ENCODE results near the gene GBP1. TPM values are rescaled to one million over a fixed set of nuclear protein-coding genes. Genes with fewer than 3 reads are reported as not detected.

GBP1 gene
- total and polyA plus RNA-seq, 2 of the 8 experiments (the other 6 are each of a cell fraction or from before 2014, with no cell fraction given) = not detected

GRCh38 chr1:89037186-89037585 lies 27.8 kb downstream of the GBP1 start:
- Histone ChIP-seq H4K20me1 (replicated peaks in 1 of 2; ENCODE audit: control insufficient read depth in 1 of 2, insufficient read depth in 2 of 2, low read length in 2 of 2) (no peaks in the 10 kb centered on the region), H3K56ac (replicated peaks; ENCODE audit: insufficient read length, low read depth, low read length) (no peak overlapping the region), H2BK120ac (replicated peaks; ENCODE audit: low read depth, low read length) (no peak overlapping the region), H3K23ac (ENCODE audit: insufficient read length) (no peak overlapping the region), H3K4me3 (ENCODE audit: extremely low read depth in 1 of 4, insufficient read depth in 2 of 4, low read depth in 3 of 4, low read length in 4 of 4) (no peak overlapping the region), H4K8ac (ENCODE audit: extremely low read depth, insufficient read depth, low read length) (no peak overlapping the region), H3K79me1 (ENCODE audit: low read depth, low read length) (no peaks in the 10 kb centered on the region), H3K14ac (ENCODE audit: insufficient read length) (no peak overlapping the region), H3K9me3 (ENCODE audit: insufficient read depth in 2 of 2, low read depth in 1 of 2, low read length in 1 of 2) (peaks cover 7 to 10% of the 10 kb centered on the region in 2 experiments; a peak in 3 of 4 replicates), H2AFZ (ENCODE audit: low read length) (no peak overlapping the region), H3K36me3 (ENCODE audit: control insufficient read depth in 2 of 4, insufficient read depth in 4 of 4, low read length in 3 of 4) (no peaks in the 10 kb centered on the region), H3K27ac (ENCODE audit: low read depth, low read length) (no peak overlapping the region), H3K27me3 (replicated peaks in 1 of 4; ENCODE audit: control insufficient read depth in 3 of 4, extremely low read depth in 1 of 4, insufficient read depth in 3 of 4, low read length in 3 of 4) (no peaks in the 10 kb centered on the region), H2BK15ac (ENCODE audit: low read length) (no peak overlapping the region), H2AK5ac (ENCODE audit: low read depth, low read length) (no peak overlapping the region), H3K4ac (replicated peaks; ENCODE audit: insufficient read length, low read depth, low read length) (no peak overlapping the region), H2BK12ac (ENCODE audit: low read depth, low read length) (no peak overlapping the region), H2BK20ac (ENCODE audit: low read length) (no peak overlapping the region), H3K23me2 (ENCODE audit: low read depth, low read length) (0 out of 2 replicates have a peak, but pooled peaks cover 3% of the 10 kb centered on the region), H3K4me1 (replicated peaks in 1 of 4; ENCODE audit: control insufficient read depth in 3 of 4, insufficient read depth in 4 of 4, low read length in 3 of 4) (no peaks in the 10 kb centered on the region), H4K5ac (ENCODE audit: insufficient read length, low read depth, low read length) (no peak overlapping the region), H3K4me2 (ENCODE audit: insufficient read depth in 1 of 2, low read depth in 2 of 2, low read length in 2 of 2) (no peak overlapping the region), H4K91ac (replicated peaks; ENCODE audit: insufficient read length, low read length) (no peak overlapping the region), H3K18ac (ENCODE audit: extremely low read depth, low read length) (no peak overlapping the region), H3K79me2 (ENCODE audit: control insufficient read depth in 1 of 2, insufficient read depth in 2 of 2, low read length in 2 of 2) (no peaks in the 10 kb centered on the region), H3K9ac (replicated peaks in 1 of 4; ENCODE audit: extremely low read depth in 1 of 4, low read depth in 3 of 4, low read length in 3 of 4) (no peak overlapping the region), H2BK5ac (ENCODE audit: low read depth, low read length) (no peak overlapping the region)
- ChIA-PET POLR2A (ENCODE audit: partially characterized antibody) (no interaction called here), CTCF (ENCODE audit: partially characterized antibody) (no interaction called here)
- TF ChIP-seq ASH2L (IDR thresholded peaks at IDR 0.05; ENCODE audit: low read length) (no peak), GABPA (IDR thresholded peaks at IDR 0.05; ENCODE audit: borderline replicate concordance, insufficient read depth, low read length) (no peak), TCF12 (IDR thresholded peaks at IDR 0.05; ENCODE audit: low read depth, low read length) (no peak), TEAD4 (IDR thresholded peaks at IDR 0.05; ENCODE audit: low read depth, low read length) (no peak), NANOG (IDR thresholded peaks at IDR 0.05; ENCODE audit: insufficient read depth, low read depth, low read length, poor library complexity, severe bottlenecking) (no peak)
- no peak for DNase-seq (ENCODE audit: low read depth in 1 of 2, low spot score in 2 of 2)
- no peak for FAIRE-seq
- 86% methylated on average over 1 of the region's 1 CpG; no CpG with 5 or more reads in 1 of the 2 experiments for WGBS, 2 experiments (ENCODE audit: extremely low coverage in 1 of 2, insufficient coverage in 1 of 2, insufficient read length in 1 of 2, insufficient replicate concordance in 2 of 2, low coverage in 1 of 2, low lambda C conversion rate in 2 of 2, missing lambda C conversion rate in 1 of 2)
